Peyer's patch (tissue), 4 donors: Measurements from ENCODE around the gene SUSD4.

Experiments
- POLR2A ChIP-seq, 2 donors: fragments of 450-650 bp; IDR thresholded peaks; one replicate each; pipeline ENCODE4 v1.5.1; 2017; ENCODE audit warnings: antibody characterized with exemption in 2 of 2, mild to moderate bottlenecking in 2 of 2, moderate library complexity in 2 of 2
- TF ChIP-seq, protein P1 (sequence below), 6 experiments: fragments of 450-650 bp in 4 of 6; fragments of 200-600 bp in 2 of 6; sonication (generic) in 1 of 6; IDR thresholded peaks; one replicate each; pipeline ENCODE4 v1.5.1; 2017 to 2019; ENCODE audit warnings: antibody characterized with exemption in 6 of 6, mild to moderate bottlenecking in 3 of 6, moderate library complexity in 1 of 6

DNA sequence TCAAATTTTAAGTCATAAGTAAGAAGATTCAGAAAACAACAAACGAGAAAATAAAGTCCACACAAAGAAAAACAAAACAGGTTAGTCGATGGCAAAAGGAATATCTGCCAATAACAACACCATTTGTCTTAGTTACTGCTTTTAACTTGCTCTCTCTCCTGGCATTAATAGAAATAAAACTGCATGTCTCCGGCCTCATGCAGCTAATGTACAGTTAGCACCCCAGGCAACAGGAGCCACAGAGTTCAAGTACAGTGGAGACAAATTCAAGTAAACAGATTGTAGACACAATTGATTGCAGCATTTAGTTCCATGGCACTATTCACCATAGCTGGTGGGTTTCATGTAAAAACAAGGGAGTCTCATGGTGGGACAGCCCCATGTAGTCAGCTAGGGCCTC lies 33.5 kb downstream of the SUSD4 start:
- TF ChIP-seq, protein P1, sequence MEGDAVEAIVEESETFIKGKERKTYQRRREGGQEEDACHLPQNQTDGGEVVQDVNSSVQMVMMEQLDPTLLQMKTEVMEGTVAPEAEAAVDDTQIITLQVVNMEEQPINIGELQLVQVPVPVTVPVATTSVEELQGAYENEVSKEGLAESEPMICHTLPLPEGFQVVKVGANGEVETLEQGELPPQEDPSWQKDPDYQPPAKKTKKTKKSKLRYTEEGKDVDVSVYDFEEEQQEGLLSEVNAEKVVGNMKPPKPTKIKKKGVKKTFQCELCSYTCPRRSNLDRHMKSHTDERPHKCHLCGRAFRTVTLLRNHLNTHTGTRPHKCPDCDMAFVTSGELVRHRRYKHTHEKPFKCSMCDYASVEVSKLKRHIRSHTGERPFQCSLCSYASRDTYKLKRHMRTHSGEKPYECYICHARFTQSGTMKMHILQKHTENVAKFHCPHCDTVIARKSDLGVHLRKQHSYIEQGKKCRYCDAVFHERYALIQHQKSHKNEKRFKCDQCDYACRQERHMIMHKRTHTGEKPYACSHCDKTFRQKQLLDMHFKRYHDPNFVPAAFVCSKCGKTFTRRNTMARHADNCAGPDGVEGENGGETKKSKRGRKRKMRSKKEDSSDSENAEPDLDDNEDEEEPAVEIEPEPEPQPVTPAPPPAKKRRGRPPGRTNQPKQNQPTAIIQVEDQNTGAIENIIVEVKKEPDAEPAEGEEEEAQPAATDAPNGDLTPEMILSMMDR (IDR thresholded peaks at IDR 0.05) = no peak
- TF ChIP-seq POLR2A (IDR thresholded peaks at IDR 0.05) = no peak
